Ureter (tissue), 1 donor: ENCODE results near the gene ITGA2. TPM values are rescaled to one million over a fixed set of nuclear protein-coding genes. Genes with fewer than 3 reads are reported as not detected.
A peak's percentile ranks its signal among the peaks of the same experiment; 100 is the strongest.

ENCODE experiments used
- DNase-seq: peaks from one replicate; pipeline ENCODE4 v3.0.0-alpha.2; 2020; ENCODE audit warnings: low spot score
- total RNA-seq: library from RNA; stranded (reverse); gene quantifications from one replicate; pipeline ENCODE4 v1.2.4, GENCODE V29; 2023
- donor health status: DM: yes; HTN: yes; CAD: no.

The ITGA2 gene
- total RNA-seq, 1 donor from 2014 or later: 40.5 TPM

GRCh38 chr5:53055365-53055764 lies 66.2 kb downstream of the ITGA2 start:
- DNase-seq: no peak

GRCh38 chr5:53059281-53059680 lies 70.1 kb downstream of the ITGA2 start:
- DNase-seq: no peak

GRCh38 chr5:53063176-53063575 lies 74.0 kb downstream of the ITGA2 start:
- no peak for DNase-seq

- DNase-seq: no peak
Observed at GRCh38 chr5:53063791-53064190, 74.6 kb downstream of the ITGA2 start.

- DNase-seq: no peak
Observed at GRCh38 chr5:53066088-53066487, 76.9 kb downstream of the ITGA2 start.

DNA sequence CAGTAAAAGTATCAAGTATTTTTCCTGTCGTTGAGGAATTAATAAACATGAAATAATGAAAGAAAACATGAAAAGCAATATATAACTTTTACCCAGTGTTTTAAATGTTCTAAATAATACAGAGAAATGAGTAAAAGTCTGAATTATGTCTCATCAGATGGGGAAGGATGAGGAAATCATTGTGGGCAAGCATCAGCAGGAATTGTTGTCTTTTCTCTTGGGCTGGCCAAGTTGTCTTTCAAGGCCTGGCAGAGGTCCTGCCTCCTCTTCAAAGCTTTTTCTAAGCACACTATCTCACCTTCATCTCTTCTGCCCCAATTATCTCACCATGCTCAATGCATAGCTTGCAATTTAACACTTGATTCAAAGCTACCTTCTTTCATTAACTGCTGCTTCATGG lies 78.5 kb downstream of the ITGA2 start:
- DNase-seq: no peak

DNA sequence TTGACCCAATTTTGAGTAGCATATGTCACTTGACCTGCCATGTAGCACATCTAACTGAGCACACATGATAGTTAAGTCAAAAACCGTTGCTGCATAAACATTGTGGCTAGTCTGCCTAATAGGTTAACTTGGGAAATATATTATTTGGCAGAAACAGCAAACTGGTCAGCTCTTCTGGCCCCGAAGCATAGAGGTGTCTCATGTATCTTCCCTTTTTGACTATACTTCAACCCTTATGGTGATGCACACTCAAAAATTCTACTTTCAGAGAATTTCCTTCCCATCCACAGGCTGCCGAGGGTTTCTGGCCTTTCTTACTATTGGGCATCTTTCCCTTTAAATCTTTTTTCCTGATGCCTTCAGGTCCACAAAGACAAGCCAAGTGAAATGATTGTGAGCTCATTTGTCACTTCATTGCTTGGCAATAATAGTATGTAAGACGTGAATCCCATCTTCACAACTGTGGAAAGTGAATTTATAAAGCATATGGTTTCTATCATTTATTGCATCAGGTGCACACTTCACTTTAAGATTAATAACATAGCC lies 79.2 kb downstream of the ITGA2 start:
- DNase-seq: no peak

DNA sequence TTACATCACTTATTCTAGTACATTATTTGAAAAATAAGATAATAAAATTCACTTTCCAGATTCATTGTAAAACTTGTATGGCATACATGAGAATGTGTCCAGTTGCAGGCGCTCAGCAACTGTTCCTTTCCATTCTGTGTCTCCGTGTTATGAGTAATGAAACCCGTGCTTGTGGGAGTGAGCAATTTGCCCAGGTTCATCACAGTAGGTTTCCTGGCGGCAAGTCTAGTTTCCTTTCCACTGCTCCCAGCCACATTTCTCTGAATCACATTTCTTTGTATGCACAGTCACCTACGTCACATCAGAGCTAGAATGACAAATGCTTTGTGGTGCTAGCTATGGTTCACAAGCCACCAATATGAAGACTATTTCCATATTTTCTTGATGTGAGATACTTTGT lies 80.5 kb downstream of the ITGA2 start:
- DNase-seq: no peak

GRCh38 chr5:53071298-53071697 lies 82.1 kb downstream of the ITGA2 start:
- no peak for DNase-seq

- no peak for DNase-seq
Observed at GRCh38 chr5:53071738-53072137, 82.6 kb downstream of the ITGA2 start.

GRCh38 chr5:53073348-53073747 lies 84.2 kb downstream of the ITGA2 start:
- no peak for DNase-seq

- no peak for DNase-seq
Observed at GRCh38 chr5:53076014-53076583, 86.9 kb downstream of the ITGA2 start.

GRCh38 chr5:53080271-53080670 lies 91.1 kb downstream of the ITGA2 start:
- DNase-seq: no peak

DNA sequence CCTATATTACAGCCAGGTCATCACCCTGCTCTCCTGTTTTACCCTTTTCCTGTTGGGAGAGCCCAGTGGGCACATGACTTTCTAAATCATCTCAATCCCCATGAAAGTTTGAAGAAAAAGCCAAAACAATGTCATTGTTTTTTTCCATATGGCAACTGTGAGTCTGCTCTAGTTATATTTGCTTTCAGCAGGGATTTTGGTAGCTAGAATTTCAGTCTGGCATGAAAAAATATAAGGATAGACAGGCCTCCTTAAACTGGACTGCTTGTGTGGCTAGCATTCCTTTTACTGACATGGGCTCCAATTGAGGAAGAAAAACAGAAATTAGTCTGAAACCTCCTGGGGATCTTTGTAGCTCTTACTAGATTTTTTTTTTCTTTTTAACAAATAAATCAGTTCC lies 94.8 kb downstream of the ITGA2 start:
- DNase-seq: no peak

- no peak for DNase-seq
Observed at GRCh38 chr5:53084546-53085255, 95.5 kb downstream of the ITGA2 start.

- DNase-seq: no peak
Observed at GRCh38 chr5:53087171-53087570, 98.0 kb downstream of the ITGA2 start.

- DNase-seq: no peak
Observed at GRCh38 chr5:53087621-53088121, 98.5 kb downstream of the ITGA2 start.

GRCh38 chr5:53089481-53089991 lies 100.4 kb downstream of the ITGA2 start:
- DNase-seq: no peak

DNA sequence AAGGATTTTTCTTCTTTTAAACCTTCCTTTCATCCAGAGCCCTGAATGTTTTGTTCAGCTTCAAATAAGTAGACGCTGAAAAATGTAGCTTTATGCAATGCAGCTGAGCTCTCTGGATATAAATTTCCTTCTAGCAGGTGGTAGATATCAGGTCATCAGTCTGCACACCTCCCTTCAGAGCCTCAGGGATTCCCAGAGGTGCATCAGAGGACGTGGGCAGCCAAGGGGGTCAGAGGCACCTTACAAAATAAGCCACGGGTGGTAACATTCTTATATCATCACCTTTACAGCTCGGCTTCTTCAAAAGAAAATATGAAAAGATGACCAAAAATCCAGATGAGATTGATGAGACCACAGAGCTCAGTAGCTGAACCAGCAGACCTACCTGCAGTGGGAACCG lies 101.1 kb downstream of the ITGA2 start:
- no peak for DNase-seq

GRCh38 chr5:53091289-53091688 lies 102.1 kb downstream of the ITGA2 start:
- DNase-seq: no peak

GRCh38 chr5:53092242-53092641 lies 103.1 kb downstream of the ITGA2 start:
- no peak for DNase-seq

- no peak for DNase-seq
Observed at GRCh38 chr5:53095217-53095616, 106.1 kb downstream of the ITGA2 start.

GRCh38 chr5:53095931-53096525 lies 106.9 kb downstream of the ITGA2 start:
- peak; percentile 75 for DNase-seq
